NCI-H2196 (cell line): ENCODE results near the gene EEA1.

Experiments
- DNase-seq: peaks from one replicate; lab custom pipeline; 2025; ENCODE audit not compliant: unreplicated experiment; lab: John Stamatoyannopoulos, UW

The EEA1 gene

GRCh38 chr12:92890601-92891106 is 38.4 kb downstream of the EEA1 start:
- no peak for DNase-seq

- no peak for DNase-seq
Measured at GRCh38 chr12:92886131-92886530, 43.0 kb downstream of the EEA1 start.

- no peak for DNase-seq
Measured at GRCh38 chr12:92879698-92880322, 49.3 kb downstream of the EEA1 start.

GRCh38 chr12:92877904-92878303 is 51.2 kb downstream of the EEA1 start:
- no peak for DNase-seq

GRCh38 chr12:92876496-92876895 is 52.6 kb downstream of the EEA1 start:
- no peak for DNase-seq

- no peak for DNase-seq
Measured at GRCh38 chr12:92871116-92871515, 58.0 kb downstream of the EEA1 start.

- DNase-seq = no peak
Measured at GRCh38 chr12:92866418-92866817, 62.7 kb downstream of the EEA1 start.

GRCh38 chr12:92863251-92863650 is 65.8 kb downstream of the EEA1 start:
- DNase-seq = no peak

- no peak for DNase-seq
Measured at GRCh38 chr12:92861381-92861780, 67.7 kb downstream of the EEA1 start.

- DNase-seq = no peak
Measured at GRCh38 chr12:92860521-92860920, 68.6 kb downstream of the EEA1 start.

GRCh38 chr12:92859650-92860386 is 69.3 kb downstream of the EEA1 start:
- DNase-seq = no peak

GRCh38 chr12:92857818-92858217 is 71.3 kb downstream of the EEA1 start:
- no peak for DNase-seq

- no peak for DNase-seq
Measured at GRCh38 chr12:92854344-92854743, 74.8 kb downstream of the EEA1 start.

GRCh38 chr12:92848740-92849139 is 80.4 kb downstream of the EEA1 start:
- DNase-seq = no peak

GRCh38 chr12:92847368-92847767 is 81.7 kb downstream of the EEA1 start:
- no peak for DNase-seq

GRCh38 chr12:92845329-92845728 is 83.8 kb downstream of the EEA1 start:
- no peak for DNase-seq

GRCh38 chr12:92844151-92844763 is 84.8 kb downstream of the EEA1 start:
- no peak for DNase-seq

GRCh38 chr12:92829686-92830282 is 99.3 kb downstream of the EEA1 start:
- DNase-seq = no peak

- DNase-seq = no peak
Measured at GRCh38 chr12:92828565-92828964, 100.5 kb downstream of the EEA1 start.

GRCh38 chr12:92827836-92828431 is 101.2 kb downstream of the EEA1 start:
- DNase-seq = no peak

GRCh38 chr12:92821142-92821541 is 108.0 kb downstream of the EEA1 start:
- no peak for DNase-seq
